HG02571 (cell line): Measurements from ENCODE around the gene OR5V1.
"Not testable (repeated sequence)": the region's sequence is repeated elsewhere in the genome, so short reads cannot be mapped to it uniquely, and the experiment has no call there.

ENCODE experiments used
- ATAC-seq: cut with Tn5 transposase; IDR thresholded peaks from one replicate; pipeline ENCODE4 v1.9.1; 2021; ENCODE audit warnings: mild to moderate bottlenecking, moderate library complexity; ENCODE audit not compliant: unreplicated experiment

OR5V1 gene

GRCh38 chr6:29368765-29369164 lies at the start of gene OR5V1:
TSS of gene OR5V1 (minus strand) at chr6:29368865. CDS start at chr6:29356195, 12,670 bp downstream.
- ATAC-seq = no peak

DNA sequence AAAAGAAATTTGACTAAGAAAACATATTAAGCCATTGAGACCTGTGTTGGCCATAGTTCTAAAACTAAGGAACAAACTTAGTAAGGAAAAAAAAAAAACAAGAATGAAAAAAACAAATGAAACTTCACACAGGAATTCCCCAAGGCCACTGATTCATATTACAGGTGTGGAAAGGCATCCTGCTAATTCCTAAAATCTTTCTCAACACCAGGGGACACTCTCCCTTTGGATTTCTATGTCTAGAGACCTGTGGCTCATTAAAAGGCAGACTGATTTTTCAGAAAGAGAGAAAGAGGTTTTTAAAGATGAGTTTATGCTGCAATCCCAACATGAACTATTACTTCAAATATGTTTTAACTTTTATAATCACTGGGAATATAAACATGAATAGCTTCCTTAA lies 45.9 kb upstream of the OR5V1 start, which contains the start of gene OR12D1:
Gene OR12D1 (plus strand): TSS at position 341 of the 400 bp plus-strand sequence.
- ATAC-seq = no peak

GRCh38 chr6:29403801-29404200 lies 35.1 kb upstream of the OR5V1 start:
- ATAC-seq = no peak

GRCh38 chr6:29399525-29399924 lies 30.9 kb upstream of the OR5V1 start:
- no peak for ATAC-seq

- no peak for ATAC-seq
Observed at GRCh38 chr6:29395331-29395730, 26.7 kb upstream of the OR5V1 start, which contains the start of gene OR12D2. TSS of gene OR12D2 (plus strand) at chr6:29395631. CDS start at chr6:29396700, 1,069 bp downstream.

GRCh38 chr6:29388533-29388932 lies 19.9 kb upstream of the OR5V1 start:
- ATAC-seq = no peak

- no peak for ATAC-seq
Observed at GRCh38 chr6:29376003-29376402, 7.3 kb upstream of the OR5V1 start.

GRCh38 chr6:29375191-29375590 lies 6.5 kb upstream of the OR5V1 start, which contains the start of gene OR12D3:
TSS of gene OR12D3 (minus strand) at chr6:29375291. CDS start at chr6:29375287, 4 bp downstream.
- no peak for ATAC-seq

DNA sequence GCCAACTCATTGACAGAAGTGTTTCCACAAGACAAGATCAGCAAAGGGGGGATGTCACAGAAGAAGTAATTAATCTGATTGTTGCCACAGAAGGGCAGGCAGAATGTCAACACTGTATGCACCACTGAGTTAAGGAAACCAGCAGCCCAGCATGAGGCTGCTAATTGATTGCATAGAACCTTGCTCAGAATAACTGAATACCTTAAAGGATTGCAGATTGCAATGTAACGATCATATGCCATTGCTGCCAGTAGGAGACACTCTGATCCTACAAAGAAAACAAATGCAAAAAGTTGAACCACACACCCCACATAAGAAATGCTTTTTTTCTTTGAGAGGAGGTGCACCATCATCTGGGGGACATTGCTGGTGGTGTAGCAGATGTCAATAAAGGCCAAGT lies 13.1 kb downstream of the OR5V1 start:
- ATAC-seq = no peak

DNA sequence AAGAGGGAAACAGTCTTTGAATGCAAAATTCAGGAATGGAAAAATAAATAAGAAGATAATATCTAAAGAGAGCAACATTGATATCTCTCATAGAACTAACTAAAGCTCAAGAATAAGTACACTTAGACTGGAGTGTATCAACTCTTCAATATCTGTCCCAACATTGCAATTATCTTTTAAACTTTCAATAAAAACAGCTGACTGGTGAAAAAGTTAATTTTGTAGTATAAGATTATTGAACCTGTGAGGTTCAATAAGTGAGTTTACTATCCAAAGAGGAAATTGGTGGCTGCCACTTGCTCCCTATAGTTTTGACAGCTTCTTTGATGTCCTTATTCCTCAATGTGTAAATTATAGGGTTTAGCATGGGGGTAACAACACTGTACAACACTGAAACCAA lies 13.7 kb downstream of the OR5V1 start:
- ATAC-seq = no peak

GRCh38 chr6:29349348-29349747 lies 19.3 kb downstream of the OR5V1 start:
- not testable (repeated sequence) for ATAC-seq

DNA sequence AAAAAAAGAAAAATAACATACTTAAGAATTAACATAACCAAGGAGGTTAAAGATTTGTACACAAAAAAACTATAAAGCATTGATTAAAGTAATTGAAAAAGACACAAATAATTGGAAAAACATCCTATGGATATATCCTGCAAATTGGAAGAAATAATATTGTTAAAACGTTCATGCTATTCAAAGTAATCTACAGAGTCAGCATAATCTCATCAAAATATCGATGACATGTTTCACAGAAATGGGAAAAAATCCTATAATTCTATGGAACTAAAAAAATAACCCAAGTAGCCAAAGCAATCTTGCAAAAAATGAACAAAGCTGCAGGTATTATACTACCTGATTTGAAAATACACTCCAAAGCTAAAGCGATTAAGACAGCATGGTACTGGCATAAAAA lies 23.3 kb downstream of the OR5V1 start:
- no peak for ATAC-seq

DNA sequence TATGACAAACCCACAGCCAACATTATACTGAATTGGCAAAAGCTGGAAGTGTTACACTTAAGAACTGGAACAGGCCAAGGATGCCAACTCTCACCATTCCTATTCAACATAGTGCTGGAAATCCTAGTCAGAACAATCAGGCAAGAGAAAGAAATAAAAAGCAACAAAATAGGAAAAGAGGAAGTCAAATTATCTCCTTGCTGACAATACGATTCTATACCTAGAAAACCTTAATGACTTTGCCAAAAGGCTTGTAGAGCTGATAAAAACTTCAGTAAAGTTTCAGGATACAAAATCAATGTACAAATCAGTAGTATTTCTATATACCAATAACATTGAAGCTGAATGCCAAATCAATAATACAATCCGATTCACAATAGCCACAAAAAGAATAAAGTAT lies 32.4 kb downstream of the OR5V1 start:
- ATAC-seq = no peak

DNA sequence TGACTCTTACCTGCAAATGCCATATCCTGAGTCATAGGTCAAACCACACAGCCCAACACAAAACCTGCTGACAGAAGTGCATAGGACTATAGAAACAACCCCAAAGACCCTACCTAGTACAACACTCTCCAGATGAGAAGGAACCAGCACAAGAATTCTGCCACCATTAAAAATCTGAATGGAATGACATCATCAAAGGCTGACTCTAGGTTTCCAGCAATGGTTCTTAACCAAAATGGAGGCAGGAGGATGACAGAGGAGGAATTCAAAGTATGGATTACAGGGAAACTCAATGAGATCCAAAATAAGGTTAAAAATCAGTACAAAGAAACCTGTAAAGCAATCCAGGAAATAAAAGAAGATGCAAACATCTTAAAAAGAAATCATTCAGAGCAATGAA lies 36.0 kb downstream of the OR5V1 start:
- no peak for ATAC-seq

DNA sequence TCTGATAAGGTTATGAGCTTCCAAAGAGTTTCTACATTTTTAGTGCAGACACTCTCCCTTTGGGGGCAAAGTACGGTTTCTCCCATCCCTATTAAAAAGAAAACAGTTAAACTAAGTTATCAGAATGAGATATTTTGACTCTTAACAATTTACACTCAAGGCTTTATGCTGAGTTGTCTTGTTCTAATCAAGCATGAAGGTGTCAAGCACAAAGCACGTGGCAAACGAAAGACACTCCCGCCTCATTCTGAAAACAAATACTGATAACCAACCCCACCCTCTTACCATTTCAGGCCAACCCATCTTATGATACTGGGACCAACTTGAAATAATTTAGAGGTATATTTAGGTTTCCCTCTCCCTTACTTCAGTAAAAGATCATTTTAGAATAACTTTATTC lies 42.9 kb downstream of the OR5V1 start:
- ATAC-seq = no peak

- ATAC-seq = not testable (repeated sequence)
Observed at GRCh38 chr6:29323332-29323731, 45.3 kb downstream of the OR5V1 start.

GRCh38 chr6:29319931-29320330 lies 48.7 kb downstream of the OR5V1 start:
- no peak for ATAC-seq
